ENCODE measurements around the gene ZSCAN9. TPM values are rescaled to one million over a fixed set of nuclear protein-coding genes. Genes with fewer than 3 reads are reported as not detected.

The ZSCAN9 gene
- total RNA-seq, 2 donors from 2014 or later = 9.1 to 10.9 TPM

- peak within 1 kb of the TSS in 2 of 4 donors; percentile 30 to 54 for H3K27ac ChIP-seq
- peaks cover 0 to 2% of the 10 kb centered on the region in 2 donors for H3K36me3 ChIP-seq (replicated peaks in 1 of 2; ENCODE audit: insufficient read depth in 1 of 2, low read depth in 2 of 2)
- H3K4me1 ChIP-seq = peaks cover 14% of the 10 kb centered on the region
- H3K4me3 ChIP-seq = peak within 1 kb of the TSS; percentile 80 to 93
- H3K9me3 ChIP-seq = no peaks in the 10 kb centered on the region
- ATAC-seq = peak; percentile 96
- peak in 1 of 3 donors; percentile 21 for TF ChIP-seq POLR2A (IDR thresholded peaks at IDR 0.05)
- TF ChIP-seq CTCF (IDR thresholded peaks at IDR 0.05) = no peak
- H3K27me3 ChIP-seq = no peaks in the 10 kb centered on the region
- WGBS, 2 donors = 5 to 9% methylated on average over 10 to 14 of the region's 14 CpGs
- peak; percentile 72 to 84 (median 78) for DNase-seq
- intact Hi-C loops (cut with DNase I) = loop anchor here (10.0 kb wide), 1 partner anchor 127 kb away; the partner anchor contains the start of gene ZSCAN16
Observed at GRCh38 chr6:28252009-28252975, 27.2 kb downstream of the ZSCAN9 start, which contains the start of gene ZKSCAN4. Gene ZKSCAN4 (minus strand): TSS chr6:28252269. CDS start chr6:28251980, 289 bp downstream.

- Histone ChIP-seq H3K27me3 (no peaks in the 10 kb centered on the region), H3K36me3 (replicated peaks in 1 of 2; ENCODE audit: insufficient read depth in 1 of 2, low read depth in 2 of 2) (no peaks in the 10 kb centered on the region), H3K4me3 (no peak overlapping the region), H3K27ac (no peak overlapping the region), H3K4me1 (peaks cover 19% of the 10 kb centered on the region), H3K9me3 (no peaks in the 10 kb centered on the region)
- intact Hi-C loops (cut with DNase I) = loop anchor here (10.0 kb wide), 1 partner anchor 129 kb away; the partner anchor contains the start of gene ZSCAN16
- WGBS, 2 donors = 43 to 53% methylated on average over 1 of the region's 1 CpG
- TF ChIP-seq POLR2A (IDR thresholded peaks at IDR 0.05) = no peak
- no peak for TF ChIP-seq CTCF (IDR thresholded peaks at IDR 0.05)
- ATAC-seq = no peak
- no peak for DNase-seq
Observed at GRCh38 chr6:28254121-28254519, 29.0 kb downstream of the ZSCAN9 start.

- H3K27ac ChIP-seq = no peak overlapping the region
- H3K9me3 ChIP-seq = no peaks in the 10 kb centered on the region
- no peaks in the 10 kb centered on the region for H3K27me3 ChIP-seq
- peaks cover 16% of the 10 kb centered on the region for H3K4me1 ChIP-seq
- TF ChIP-seq POLR2A (IDR thresholded peaks at IDR 0.05) (no peak), CTCF (IDR thresholded peaks at IDR 0.05) (no peak)
- no peak for ATAC-seq
- DNase-seq = no peak
- intact Hi-C loops (cut with DNase I) = loop anchor here (10.0 kb wide), 1 partner anchor 132 kb away; the partner anchor contains the start of gene ZSCAN16
- H3K4me3 ChIP-seq = no peak overlapping the region
- WGBS, 2 donors = 0% methylated on average over 1 of the region's 1 CpG; no CpG with 5 or more reads in 1 of the 2 donors
- no peaks in the 10 kb centered on the region for H3K36me3 ChIP-seq (replicated peaks in 1 of 2; ENCODE audit: insufficient read depth in 1 of 2, low read depth in 2 of 2)
Observed at GRCh38 chr6:28257042-28257441, 32.0 kb downstream of the ZSCAN9 start.

GRCh38 chr6:28258877-28259777 lies 34.1 kb downstream of the ZSCAN9 start, which contains the start of gene NKAPL:
Gene NKAPL (plus strand): TSS chr6:28259297. CDS start chr6:28259372, 75 bp downstream.
- H3K9me3 ChIP-seq = no peaks in the 10 kb centered on the region
- H3K4me3 ChIP-seq = peak within 1 kb of the TSS in 1 of 2 donors; percentile 1
- TF ChIP-seq POLR2A (IDR thresholded peaks at IDR 0.05) (peak in 1 of 3 donors; percentile 27), CTCF (IDR thresholded peaks at IDR 0.05) (no peak)
- ATAC-seq (peak; percentile 56), DNase-seq (peak; percentile 68 to 78 (median 70))
- intact Hi-C loops (cut with DNase I) = loop anchor here (10.0 kb wide), 1 partner anchor 134 kb away; the partner anchor contains the start of gene ZSCAN16
- H3K27me3 ChIP-seq = no peaks in the 10 kb centered on the region
- H3K36me3 ChIP-seq (replicated peaks in 1 of 2; ENCODE audit: insufficient read depth in 1 of 2, low read depth in 2 of 2) = no peaks in the 10 kb centered on the region
- no peak within 1 kb of the TSS for H3K27ac ChIP-seq
- H3K4me1 ChIP-seq = peaks cover 10% of the 10 kb centered on the region
- 27 to 33% methylated on average over 42 to 58 of the region's 58 CpGs for WGBS, 2 donors
